ENCODE measurements around the gene URGCP. TPM values are rescaled to one million over a fixed set of nuclear protein-coding genes. Genes with fewer than 3 reads are reported as not detected.

URGCP gene
- total RNA-seq, 4 donors from 2014 or later: 27.0 to 51.3 (median 40.0) TPM

GRCh38 chr7:43895847-43896415 is 10.5 kb downstream of the URGCP start:
- WGBS: 92% methylated on average over 8 of the region's 8 CpGs
- intact Hi-C loops (cut with DNase I): no loop called here
- Histone ChIP-seq H3K4me3 (no peak overlapping the region), H3K36me3 (peaks cover 0 to 5% (median 1%) of the 10 kb centered on the region in 4 donors), H3K9me3 (no peaks in the 10 kb centered on the region), H3K4me1 (peaks cover 24 to 34% (median 27%) of the 10 kb centered on the region in 4 donors), H3K27me3 (no peaks in the 10 kb centered on the region), H3K27ac (replicated peaks in 1 of 4) (no peak overlapping the region)
- DNase-seq (ENCODE audit: extremely low spot score): no peak
- TF ChIP-seq POLR2A (IDR thresholded peaks at IDR 0.05; ENCODE audit: low read depth) (no peak), CTCF (IDR thresholded peaks at IDR 0.05) (no peak), EP300 (IDR thresholded peaks at IDR 0.05) (no peak), POLR2AphosphoS5 (IDR thresholded peaks at IDR 0.05) (no peak)

- WGBS: 87% methylated on average over 12 of the region's 12 CpGs
- peaks cover 0 to 9% (median 6%) of the 10 kb centered on the region in 4 donors for H3K36me3 ChIP-seq
- DNase-seq (ENCODE audit: extremely low spot score): no peak
- no peak overlapping the region for H3K4me3 ChIP-seq
- H3K27me3 ChIP-seq: no peaks in the 10 kb centered on the region
- no peak overlapping the region for H3K27ac ChIP-seq (replicated peaks in 1 of 4)
- no peak for TF ChIP-seq POLR2AphosphoS5 (IDR thresholded peaks at IDR 0.05)
- no peak for TF ChIP-seq CTCF (IDR thresholded peaks at IDR 0.05)
- no peak for TF ChIP-seq EP300 (IDR thresholded peaks at IDR 0.05)
- no peak for TF ChIP-seq POLR2A (IDR thresholded peaks at IDR 0.05; ENCODE audit: low read depth)
- no peaks in the 10 kb centered on the region for H3K9me3 ChIP-seq
- peaks cover 20 to 43% (median 27%) of the 10 kb centered on the region in 4 donors for H3K4me1 ChIP-seq
- intact Hi-C loops (cut with DNase I): no loop called here
Measured at GRCh38 chr7:43891069-43891955, 15.1 kb downstream of the URGCP start.

GRCh38 chr7:43890468-43890867 is 15.9 kb downstream of the URGCP start:
- TF ChIP-seq CTCF (IDR thresholded peaks at IDR 0.05) (no peak), POLR2A (IDR thresholded peaks at IDR 0.05; ENCODE audit: low read depth) (no peak), EP300 (IDR thresholded peaks at IDR 0.05) (no peak), POLR2AphosphoS5 (IDR thresholded peaks at IDR 0.05) (no peak)
- Histone ChIP-seq H3K9me3 (no peaks in the 10 kb centered on the region), H3K27me3 (no peaks in the 10 kb centered on the region), H3K36me3 (peaks cover 6 to 17% (median 13%) of the 10 kb centered on the region in 4 donors), H3K4me3 (no peak overlapping the region), H3K27ac (replicated peaks in 1 of 4) (no peak overlapping the region), H3K4me1 (peaks cover 20 to 43% (median 27%) of the 10 kb centered on the region in 4 donors)
- intact Hi-C loops (cut with DNase I): no loop called here
- WGBS: 92% methylated on average over 4 of the region's 6 CpGs
- no peak for DNase-seq (ENCODE audit: extremely low spot score)

GRCh38 chr7:43888993-43889945 is 17.1 kb downstream of the URGCP start:
- intact Hi-C loops (cut with DNase I): no loop called here
- Histone ChIP-seq H3K9me3 (no peaks in the 10 kb centered on the region), H3K4me1 (peaks cover 20 to 43% (median 27%) of the 10 kb centered on the region in 4 donors), H3K27ac (replicated peaks in 1 of 4) (no peak overlapping the region), H3K36me3 (peaks cover 7 to 26% (median 24%) of the 10 kb centered on the region in 4 donors), H3K4me3 (no peak overlapping the region), H3K27me3 (no peaks in the 10 kb centered on the region)
- TF ChIP-seq POLR2A (IDR thresholded peaks at IDR 0.05; ENCODE audit: low read depth): no peak
- TF ChIP-seq EP300 (IDR thresholded peaks at IDR 0.05): no peak
- no peak for TF ChIP-seq CTCF (IDR thresholded peaks at IDR 0.05)
- no peak for TF ChIP-seq POLR2AphosphoS5 (IDR thresholded peaks at IDR 0.05)
- 85% methylated on average over 7 of the region's 7 CpGs for WGBS
- DNase-seq (ENCODE audit: extremely low spot score): no peak
